Progenitor cell of endocrine pancreas (in vitro differentiated cells): ENCODE results near the gene C19orf73. TPM values are rescaled to one million over a fixed set of nuclear protein-coding genes. Genes with fewer than 3 reads are reported as not detected.

Source experiments
- DNase-seq: peaks from one replicate; pipeline ENCODE4 v3.0.0; 2021; ENCODE audit warnings: low spot score; ENCODE audit not compliant: unreplicated experiment
- H3K27ac Mint-ChIP-seq: 2 replicates; pipeline ENCODE4 v1.8.0; 2021; ENCODE audit warnings: mild to moderate bottlenecking, moderate library complexity, mixed read lengths
- H3K27me3 Mint-ChIP-seq: 2 replicates; pipeline ENCODE4 v1.8.0; 2021; ENCODE audit warnings: mixed read lengths
- H3K36me3 Mint-ChIP-seq: 2 replicates; pipeline ENCODE4 v1.8.0; 2022; ENCODE audit warnings: mixed read lengths; ENCODE audit not compliant: insufficient read depth
- H3K4me1 Mint-ChIP-seq: 2 replicates; pipeline ENCODE4 v1.8.0; 2021; ENCODE audit warnings: low read depth, mixed read lengths
- H3K4me3 Mint-ChIP-seq: 2 replicates; pipeline ENCODE4 v1.8.0; 2021; ENCODE audit warnings: low read depth, mild to moderate bottlenecking, moderate library complexity, mixed read lengths
- H3K9me3 Mint-ChIP-seq: 2 replicates; pipeline ENCODE4 v1.8.0; 2021; ENCODE audit warnings: low read depth, mixed read lengths
- total RNA-seq: library from RNA; stranded (reverse); gene quantifications from 2 replicates; pipeline ENCODE4 v1.2.1, GENCODE V29; 2021
- TF ChIP-seq, protein P1 (sequence below): fragments of 200-600 bp; sonication (generic); IDR thresholded peaks from one replicate; pipeline ENCODE4 v1.5.0; 2021; ENCODE audit warnings: antibody characterized with exemption, mild to moderate bottlenecking; ENCODE audit not compliant: unreplicated experiment

The C19orf73 gene
- total RNA-seq, 1 donor from 2014 or later: 1.5 TPM

DNA sequence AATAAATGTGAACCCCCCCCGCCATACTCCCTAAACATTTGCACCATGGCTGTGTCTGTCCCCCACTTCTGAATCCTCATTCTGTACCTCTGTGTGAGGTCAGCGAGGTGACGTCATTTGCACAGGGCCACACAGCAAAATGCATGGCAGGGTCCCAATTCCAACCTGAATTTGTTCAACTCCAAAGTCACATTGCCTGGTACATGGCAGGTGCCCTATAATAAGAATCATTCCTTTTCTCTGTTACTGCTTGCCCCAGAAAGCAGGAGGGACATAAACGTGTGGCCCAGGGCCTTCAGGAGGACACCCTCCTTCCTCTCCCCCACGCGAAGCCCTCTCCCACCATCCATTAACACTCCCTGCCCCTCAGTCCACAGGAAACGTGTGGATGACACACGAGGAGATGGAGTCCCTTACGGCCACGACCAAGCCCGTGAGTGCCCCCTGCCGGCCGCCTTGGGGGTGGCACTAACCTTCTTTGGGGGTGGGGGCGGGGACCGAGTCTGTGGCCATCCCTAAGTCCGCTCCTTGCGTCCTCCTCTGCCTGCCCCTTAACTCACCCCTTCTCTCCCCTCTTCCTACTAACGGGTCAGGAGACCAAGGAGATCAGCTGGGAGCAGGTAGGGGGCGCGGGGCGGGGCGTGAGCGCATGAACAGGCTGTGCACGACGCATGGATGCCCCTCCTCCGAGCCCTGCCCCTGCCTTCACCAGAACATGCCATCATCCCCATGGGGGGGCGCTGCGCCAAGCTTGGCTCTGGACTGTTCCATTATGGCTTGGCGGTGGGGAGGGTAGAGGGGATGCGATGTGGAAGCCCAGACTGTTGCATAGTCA lies 26.8 kb upstream of the C19orf73 start:
- Mint-ChIP-seq H3K9me3 (no peaks in the 10 kb centered on the region), H3K27ac (no peak overlapping the region), H3K4me1 (peaks cover 14% of the 10 kb centered on the region), H3K4me3 (peak overlapping the region; percentile 45), H3K27me3 (peaks cover 33% of the 10 kb centered on the region), H3K36me3 (no peaks in the 10 kb centered on the region)
- TF ChIP-seq, protein P1, sequence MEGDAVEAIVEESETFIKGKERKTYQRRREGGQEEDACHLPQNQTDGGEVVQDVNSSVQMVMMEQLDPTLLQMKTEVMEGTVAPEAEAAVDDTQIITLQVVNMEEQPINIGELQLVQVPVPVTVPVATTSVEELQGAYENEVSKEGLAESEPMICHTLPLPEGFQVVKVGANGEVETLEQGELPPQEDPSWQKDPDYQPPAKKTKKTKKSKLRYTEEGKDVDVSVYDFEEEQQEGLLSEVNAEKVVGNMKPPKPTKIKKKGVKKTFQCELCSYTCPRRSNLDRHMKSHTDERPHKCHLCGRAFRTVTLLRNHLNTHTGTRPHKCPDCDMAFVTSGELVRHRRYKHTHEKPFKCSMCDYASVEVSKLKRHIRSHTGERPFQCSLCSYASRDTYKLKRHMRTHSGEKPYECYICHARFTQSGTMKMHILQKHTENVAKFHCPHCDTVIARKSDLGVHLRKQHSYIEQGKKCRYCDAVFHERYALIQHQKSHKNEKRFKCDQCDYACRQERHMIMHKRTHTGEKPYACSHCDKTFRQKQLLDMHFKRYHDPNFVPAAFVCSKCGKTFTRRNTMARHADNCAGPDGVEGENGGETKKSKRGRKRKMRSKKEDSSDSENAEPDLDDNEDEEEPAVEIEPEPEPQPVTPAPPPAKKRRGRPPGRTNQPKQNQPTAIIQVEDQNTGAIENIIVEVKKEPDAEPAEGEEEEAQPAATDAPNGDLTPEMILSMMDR: peak; percentile 85
- DNase-seq: peak; percentile 73

DNA sequence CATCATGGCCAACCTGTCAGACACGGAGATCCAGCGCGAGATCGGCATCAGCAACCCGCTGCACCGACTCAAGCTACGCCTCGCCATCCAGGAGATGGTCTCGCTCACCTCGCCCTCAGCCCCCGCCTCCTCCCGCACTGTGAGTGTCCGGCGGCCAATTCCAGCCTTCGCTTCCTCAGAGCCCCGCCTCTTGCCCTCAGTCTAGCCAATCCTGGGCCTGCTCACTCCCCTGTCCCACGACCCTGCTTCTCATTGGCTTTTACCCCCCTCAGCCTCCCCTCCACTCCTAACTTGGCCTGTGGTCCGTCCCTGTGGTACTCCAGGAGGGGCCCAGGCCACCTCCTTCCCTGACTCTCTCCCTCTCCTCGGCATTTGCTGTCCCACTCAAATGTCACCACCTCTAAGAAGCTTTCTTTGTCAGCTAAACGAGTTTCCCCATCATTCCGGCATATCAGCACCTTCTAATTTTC lies 24.0 kb upstream of the C19orf73 start:
- DNase-seq: peak; percentile 79
- Mint-ChIP-seq H3K4me3 (peak overlapping the region; percentile 82), H3K36me3 (no peaks in the 10 kb centered on the region), H3K27me3 (peaks cover 40% of the 10 kb centered on the region), H3K4me1 (peaks cover 10% of the 10 kb centered on the region), H3K27ac (peak overlapping the region; percentile 80), H3K9me3 (no peaks in the 10 kb centered on the region)
- TF ChIP-seq, protein P1: no peak

DNA sequence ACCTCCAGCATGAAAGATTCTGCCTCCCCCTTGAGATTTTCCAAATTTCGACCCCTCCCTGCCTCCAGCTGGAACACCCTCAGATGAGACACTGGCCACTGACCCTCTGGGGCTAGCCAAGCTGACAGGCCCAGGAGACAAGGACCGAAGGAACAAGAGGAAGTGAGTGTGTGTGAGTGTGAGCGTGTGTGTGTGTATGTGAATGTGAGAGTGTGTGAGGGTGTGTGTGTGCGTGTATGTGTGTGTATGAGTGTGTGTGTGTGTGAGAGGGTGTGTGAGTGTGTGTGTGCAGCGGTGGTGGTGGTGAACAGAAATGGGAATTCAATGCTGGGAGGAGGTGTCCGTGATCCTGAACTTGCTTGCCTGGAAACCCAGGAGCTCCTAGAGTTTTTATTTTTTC lies 22.4 kb upstream of the C19orf73 start:
- Mint-ChIP-seq H3K27me3 (peaks cover 39% of the 10 kb centered on the region), H3K4me1 (peaks cover 9% of the 10 kb centered on the region), H3K9me3 (peaks cover 2% of the 10 kb centered on the region), H3K27ac (no peak overlapping the region), H3K36me3 (peaks cover 2% of the 10 kb centered on the region), H3K4me3 (no peak overlapping the region)
- no peak for DNase-seq
- TF ChIP-seq, protein P1: no peak

DNA sequence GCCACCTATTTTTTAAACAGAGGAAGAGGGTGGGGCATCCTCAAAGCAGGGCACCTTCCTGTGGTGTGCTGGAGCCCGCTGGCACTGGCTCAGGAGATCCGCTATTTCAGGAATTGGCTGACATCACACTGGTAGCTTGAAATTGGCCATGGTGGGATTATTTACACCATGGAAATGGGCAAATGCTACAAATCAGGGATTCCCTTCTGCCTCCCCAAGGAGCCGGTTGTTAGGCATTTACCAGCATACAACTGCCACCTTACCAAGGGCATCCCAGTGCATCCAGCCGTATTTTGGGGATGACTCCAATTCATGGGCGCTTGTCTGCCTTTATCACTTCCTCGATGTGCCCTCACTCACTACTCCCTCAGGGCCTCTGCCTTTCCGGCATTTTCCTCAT lies 22.0 kb upstream of the C19orf73 start:
- Mint-ChIP-seq H3K36me3 (peaks cover 2% of the 10 kb centered on the region), H3K9me3 (peaks cover 2% of the 10 kb centered on the region), H3K27ac (peak overlapping the region; percentile 45), H3K4me3 (no peak overlapping the region), H3K27me3 (peaks cover 37% of the 10 kb centered on the region), H3K4me1 (peaks cover 7% of the 10 kb centered on the region)
- no peak for DNase-seq
- TF ChIP-seq, protein P1: no peak

DNA sequence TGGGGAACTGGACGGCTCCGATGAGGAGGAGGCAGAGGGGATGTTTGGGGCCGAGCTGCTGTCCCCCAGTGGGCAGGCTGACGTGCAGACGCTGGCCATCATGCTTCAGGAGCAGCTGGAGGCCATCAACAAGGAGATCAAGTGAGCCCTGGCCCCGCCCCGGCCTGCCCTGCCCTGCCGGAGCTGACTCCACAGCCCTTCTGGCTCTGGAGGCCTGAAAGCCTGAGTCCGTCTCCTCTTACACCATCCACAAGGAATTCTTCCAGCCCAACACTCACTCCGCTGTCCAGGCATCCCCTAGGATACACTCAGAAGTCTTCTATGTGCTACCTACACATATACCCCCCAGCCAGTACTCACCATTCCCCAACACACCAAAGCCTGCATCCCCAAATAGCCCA lies 17.8 kb upstream of the C19orf73 start:
- no peak overlapping the region for H3K4me3 Mint-ChIP-seq
- DNase-seq: no peak
- peaks cover 36% of the 10 kb centered on the region for H3K27me3 Mint-ChIP-seq
- no peak overlapping the region for H3K27ac Mint-ChIP-seq
- peaks cover 2% of the 10 kb centered on the region for H3K9me3 Mint-ChIP-seq
- TF ChIP-seq, protein P1: no peak
- H3K4me1 Mint-ChIP-seq: no peaks in the 10 kb centered on the region
- peaks cover 2% of the 10 kb centered on the region for H3K36me3 Mint-ChIP-seq
